Measurements from ENCODE around the gene TOPAZ1. TPM values are rescaled to one million over a fixed set of nuclear protein-coding genes. Genes with fewer than 3 reads are reported as not detected.
"Not testable (repeated sequence)": the region's sequence is repeated elsewhere in the genome, so short reads cannot be mapped to it uniquely, and the experiment has no call there.

TOPAZ1 gene
- total RNA-seq, 1 donor from 2014 or later, result not detected

DNA sequence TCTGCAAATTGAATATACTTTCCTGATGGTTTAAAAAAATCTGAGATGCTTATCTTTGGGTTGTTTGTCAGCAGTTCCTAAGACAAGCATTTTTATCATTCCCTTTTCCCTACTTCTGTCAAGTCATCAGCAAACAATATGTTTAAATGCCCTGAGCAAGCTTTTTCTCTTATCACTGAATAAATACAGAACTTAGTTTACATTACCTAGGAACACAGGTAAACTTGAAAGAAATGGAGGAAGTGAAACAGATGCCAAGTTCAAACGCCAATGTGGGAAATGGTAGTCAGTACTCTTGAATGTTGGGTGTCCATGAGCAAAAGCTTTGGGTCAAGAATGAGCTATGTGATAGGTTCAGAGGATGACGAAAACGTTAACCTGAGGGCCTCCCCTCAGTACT is 79.6 kb downstream of the TOPAZ1 start:
- intact Hi-C loops (cut with DNase I), result loop anchor here (10.0 kb wide), 1 partner anchor 153 kb away; the partner anchor contains the start of gene ZNF445
- ATAC-seq (ENCODE audit: poor library complexity), result no peak
- no peak for DNase-seq

- intact Hi-C loops (cut with DNase I), result loop anchor here (10.0 kb wide), 1 partner anchor 151 kb away; the partner anchor contains the start of gene ZNF445
- DNase-seq (peak; percentile 55), ATAC-seq (ENCODE audit: poor library complexity) (no peak)
Observed at GRCh38 chr3:44323341-44323955, 81.8 kb downstream of the TOPAZ1 start.

- intact Hi-C loops (cut with DNase I), result loop anchor here (10.0 kb wide), 1 partner anchor 150 kb away; the partner anchor contains the start of gene ZNF445
- DNase-seq (no peak), ATAC-seq (ENCODE audit: poor library complexity) (no peak)
Observed at GRCh38 chr3:44324584-44324983, 82.9 kb downstream of the TOPAZ1 start.

DNA sequence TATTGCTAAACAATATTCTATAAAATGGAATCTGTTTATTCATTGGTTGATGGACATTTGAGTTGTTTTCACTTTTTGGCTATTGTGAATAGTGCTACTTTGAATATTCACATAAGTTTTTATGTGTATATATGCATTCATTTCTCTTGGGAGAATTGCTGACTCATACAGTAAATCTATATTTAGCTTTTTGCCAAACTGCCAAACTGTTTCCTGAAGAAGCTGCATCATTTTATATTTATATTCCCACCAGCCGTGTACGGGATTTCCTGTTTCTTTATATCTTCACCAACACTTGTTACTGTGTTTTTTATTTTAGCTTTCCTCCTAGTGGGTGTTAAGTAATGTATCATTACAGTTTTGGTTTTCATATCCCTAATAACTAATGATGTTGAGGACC is 84.3 kb downstream of the TOPAZ1 start:
- no peak for DNase-seq
- intact Hi-C loops (cut with DNase I), result loop anchor here (10.0 kb wide), 1 partner anchor 149 kb away; the partner anchor contains the start of gene ZNF445

DNA sequence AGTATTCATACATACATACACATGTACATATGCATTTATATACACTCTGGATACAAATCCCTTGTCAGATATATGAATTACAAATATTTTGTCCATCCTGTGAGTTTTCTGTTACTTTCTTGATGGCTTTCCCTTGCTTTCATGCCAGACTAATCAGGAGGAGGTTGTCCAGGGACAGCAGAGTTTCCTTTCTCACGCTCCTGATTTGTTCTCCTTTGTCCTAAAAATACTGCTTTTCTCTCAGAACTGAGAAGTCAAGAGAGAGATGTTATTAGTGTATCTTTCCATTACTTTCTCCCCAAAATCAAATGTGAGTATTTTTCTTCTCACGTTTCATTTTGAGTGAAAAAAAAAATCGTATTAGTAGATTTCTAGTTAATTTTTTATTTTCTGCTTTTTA is 84.8 kb downstream of the TOPAZ1 start:
- DNase-seq (no peak), ATAC-seq (ENCODE audit: poor library complexity) (no peak)
- intact Hi-C loops (cut with DNase I), result loop anchor here (10.0 kb wide), 1 partner anchor 148 kb away; the partner anchor contains the start of gene ZNF445

More for the DNA sequence above, 84.3 kb downstream of the TOPAZ1 start:
- ATAC-seq (ENCODE audit: poor library complexity), result no peak

DNA sequence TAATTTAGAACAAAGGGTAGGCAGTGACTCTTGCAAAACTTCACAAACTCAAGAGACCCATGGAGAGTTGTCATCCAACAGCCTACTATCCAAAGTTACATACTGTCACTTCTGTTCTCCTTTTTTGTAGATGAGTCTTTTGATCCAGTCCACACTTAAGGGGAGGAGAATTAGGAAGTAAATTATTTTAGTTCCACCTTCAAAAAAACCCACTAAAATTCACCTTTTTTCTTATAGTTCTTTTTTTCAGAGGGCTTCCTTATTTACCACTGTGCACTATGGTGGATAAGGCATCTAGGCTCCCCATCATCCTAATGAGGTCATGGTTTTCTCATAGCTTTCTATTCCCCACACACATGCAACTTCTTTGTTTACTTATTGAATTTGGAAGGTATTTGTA is 88.3 kb downstream of the TOPAZ1 start:
- no peak for ATAC-seq (ENCODE audit: poor library complexity)
- intact Hi-C loops (cut with DNase I), result loop anchor here (10.0 kb wide), 1 partner anchor 145 kb away; the partner anchor contains the start of gene ZNF445

GRCh38 chr3:44330444-44330843 is 88.8 kb downstream of the TOPAZ1 start:
- DNase-seq (no peak), ATAC-seq (ENCODE audit: poor library complexity) (no peak)
- intact Hi-C loops (cut with DNase I), result no loop called here

More for the DNA sequence above, 88.3 kb downstream of the TOPAZ1 start:
- DNase-seq, result no peak

GRCh38 chr3:44334326-44334725 is 92.6 kb downstream of the TOPAZ1 start:
- intact Hi-C loops (cut with DNase I), result no loop called here
- ATAC-seq (ENCODE audit: poor library complexity) (no peak), DNase-seq (no peak)

DNA sequence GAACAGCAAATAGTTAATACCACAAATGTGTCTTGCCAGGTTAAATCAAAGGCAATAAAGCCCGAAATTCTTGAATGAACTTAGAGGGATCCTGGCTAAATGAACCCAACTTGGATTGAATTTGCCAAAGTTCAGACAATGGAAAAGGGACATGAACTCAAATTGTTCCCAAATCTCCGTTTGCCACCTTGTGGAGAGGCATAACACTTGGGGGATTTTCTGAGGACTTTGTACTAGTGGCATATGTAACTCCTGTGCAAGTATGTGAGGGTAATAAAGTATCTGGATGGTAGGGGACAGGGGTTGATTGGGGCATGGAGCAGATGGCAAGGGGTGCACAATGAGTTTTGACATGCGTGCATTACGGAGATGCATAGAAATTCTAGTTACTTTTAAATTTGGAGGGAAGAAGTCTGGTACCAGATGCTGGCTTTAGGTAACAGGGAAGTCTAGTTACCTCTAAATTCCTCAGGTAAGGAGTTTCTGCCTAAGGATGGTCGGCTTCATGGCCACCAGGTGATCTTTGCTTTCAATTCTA is 95.6 kb downstream of the TOPAZ1 start:
- no peak for DNase-seq
- intact Hi-C loops (cut with DNase I), result no loop called here
- ATAC-seq (ENCODE audit: poor library complexity), result no peak

GRCh38 chr3:44338010-44338827 is 96.5 kb downstream of the TOPAZ1 start, which contains the start of gene TCAIM:
TCAIM (plus strand) TSS chr3:44338766; CDS start chr3:44354783, 16,017 bp downstream.
- peak; percentile 98 for ATAC-seq (ENCODE audit: poor library complexity)
- DNase-seq, result peak; percentile 98
- intact Hi-C loops (cut with DNase I), result no loop called here

DNA sequence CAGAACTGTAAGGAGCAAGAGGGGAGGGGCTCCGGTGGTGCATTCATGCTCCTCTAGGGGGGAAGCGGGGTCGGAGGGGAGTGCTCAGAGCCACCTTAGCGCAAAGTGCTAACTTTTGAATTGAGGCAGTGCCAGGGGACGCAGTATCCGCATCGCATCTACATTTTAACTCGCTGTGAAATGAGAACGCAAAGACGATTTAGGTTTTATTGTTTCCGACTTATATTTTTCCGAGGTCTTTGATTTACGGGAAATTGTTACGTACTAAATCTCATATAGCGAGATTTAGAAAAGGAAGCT is 97.1 kb downstream of the TOPAZ1 start:
- no peak for ATAC-seq (ENCODE audit: poor library complexity)
- intact Hi-C loops (cut with DNase I), result no loop called here
- no peak for DNase-seq

- DNase-seq, result no peak
- ATAC-seq (ENCODE audit: poor library complexity), result no peak
- intact Hi-C loops (cut with DNase I), result no loop called here
Observed at GRCh38 chr3:44339181-44340057, 97.7 kb downstream of the TOPAZ1 start.

GRCh38 chr3:44340058-44340395 is 98.3 kb downstream of the TOPAZ1 start:
- intact Hi-C loops (cut with DNase I), result no loop called here
- no peak for ATAC-seq (ENCODE audit: poor library complexity)

DNA sequence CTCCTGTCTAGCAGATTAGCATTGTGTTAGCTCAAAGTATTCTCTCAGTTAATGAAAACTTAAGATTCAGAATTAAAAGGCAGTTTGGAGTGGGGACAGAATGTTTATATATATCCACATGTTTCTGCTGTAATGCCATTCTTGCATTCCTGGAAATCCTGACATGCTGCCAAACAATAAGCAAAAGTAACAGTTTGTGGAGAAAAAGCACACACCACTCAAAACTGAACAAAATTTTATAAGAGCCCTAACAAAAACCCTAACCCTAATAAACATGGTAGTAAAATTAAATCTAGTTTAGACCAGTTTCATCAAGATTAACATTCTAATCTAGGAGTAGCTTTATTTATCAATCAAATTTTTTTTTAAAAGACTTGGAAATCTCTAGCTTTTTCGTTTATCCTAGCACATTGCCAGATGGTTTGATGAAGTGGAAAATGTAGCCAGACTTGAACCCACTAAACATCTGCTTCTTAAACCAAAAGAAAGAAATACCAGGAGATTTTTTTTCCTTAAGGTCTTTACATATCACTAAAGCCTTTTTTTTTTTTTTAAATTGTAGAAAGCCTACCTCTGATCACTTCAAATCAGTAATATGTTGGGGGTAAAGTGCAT is 100.6 kb downstream of the TOPAZ1 start:
- ATAC-seq (ENCODE audit: poor library complexity), result no peak
- intact Hi-C loops (cut with DNase I), result no loop called here

More at GRCh38 chr3:44340058-44340395, 98.3 kb downstream of the TOPAZ1 start:
- no peak for DNase-seq

GRCh38 chr3:44343421-44343820 is 101.7 kb downstream of the TOPAZ1 start:
- intact Hi-C loops (cut with DNase I), result no loop called here
- DNase-seq (no peak), ATAC-seq (ENCODE audit: poor library complexity) (no peak)

More for the DNA sequence above, 100.6 kb downstream of the TOPAZ1 start:
- no peak for DNase-seq

DNA sequence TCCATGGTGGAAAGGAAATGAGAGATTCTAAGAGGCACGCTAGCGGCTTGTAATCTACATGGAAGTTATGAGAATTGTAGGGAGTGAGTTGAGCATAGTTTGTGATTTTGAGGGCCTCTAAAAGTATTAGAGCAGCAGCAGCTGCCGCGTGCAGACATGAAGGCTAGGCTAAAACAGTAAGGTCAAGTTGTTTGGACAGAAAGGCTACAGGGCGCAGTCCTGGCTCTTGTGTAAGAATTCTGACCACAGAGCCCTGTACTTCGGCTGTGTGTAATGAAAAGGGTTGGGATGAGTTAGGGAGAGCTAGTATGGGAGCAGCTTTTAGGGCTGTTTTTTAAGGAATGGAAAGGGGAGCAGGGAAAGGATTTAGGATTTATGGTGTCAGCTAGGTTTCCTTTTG is 104.9 kb downstream of the TOPAZ1 start:
- intact Hi-C loops (cut with DNase I); ATAC-seq (ENCODE audit: poor library complexity); DNase-seq: not testable (repeated sequence)

GRCh38 chr3:44348993-44349392 is 107.3 kb downstream of the TOPAZ1 start:
- ATAC-seq (ENCODE audit: poor library complexity), result no peak
- no peak for DNase-seq
- intact Hi-C loops (cut with DNase I), result no loop called here

DNA sequence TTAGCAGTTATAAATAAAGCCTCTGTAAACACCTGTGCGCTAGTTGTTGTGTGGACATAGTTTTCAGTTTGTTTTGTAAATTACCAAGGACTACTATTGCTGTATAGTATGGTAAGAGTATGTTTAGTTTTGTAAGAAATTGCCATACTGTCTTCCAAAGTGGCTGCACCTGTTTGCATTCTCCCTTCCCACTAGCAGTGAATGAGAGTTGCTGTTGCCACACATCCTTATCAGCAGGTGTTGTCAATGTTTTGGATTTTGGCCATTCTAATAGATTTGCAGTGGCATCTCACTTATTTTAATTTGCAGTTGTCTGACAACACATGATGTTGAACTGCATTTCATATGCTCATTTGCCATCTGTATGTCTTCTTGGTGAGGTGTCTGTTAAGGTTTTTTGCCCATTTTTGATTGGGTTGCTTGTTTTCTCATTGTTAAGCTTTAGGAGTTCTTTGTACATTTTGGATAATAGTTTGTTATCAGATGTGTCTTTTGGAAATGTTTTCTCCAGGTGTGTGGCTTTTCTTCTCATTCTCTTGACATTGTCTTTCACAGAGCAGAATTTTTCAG is 111.8 kb downstream of the TOPAZ1 start:
- DNase-seq (no peak), ATAC-seq (ENCODE audit: poor library complexity) (no peak)
- intact Hi-C loops (cut with DNase I), result no loop called here

Measured in Right ventricle myocardium superior (tissue), 1 donor.